ENCODE results near the gene TIMP3.

TIMP3 gene

GRCh38 chr22:32786027-32786418 lies 15.5 kb upstream of the TIMP3 start:
- DNase-seq (ENCODE audit: low read depth): no peak

GRCh38 chr22:32788904-32789624 lies 12.4 kb upstream of the TIMP3 start:
- no peak for DNase-seq (ENCODE audit: low read depth)

- DNase-seq (ENCODE audit: low read depth): no peak
Measured at GRCh38 chr22:32789797-32790620, 11.5 kb upstream of the TIMP3 start.

GRCh38 chr22:32791056-32791455 lies 10.4 kb upstream of the TIMP3 start:
- no peak for DNase-seq (ENCODE audit: low read depth)

DNA sequence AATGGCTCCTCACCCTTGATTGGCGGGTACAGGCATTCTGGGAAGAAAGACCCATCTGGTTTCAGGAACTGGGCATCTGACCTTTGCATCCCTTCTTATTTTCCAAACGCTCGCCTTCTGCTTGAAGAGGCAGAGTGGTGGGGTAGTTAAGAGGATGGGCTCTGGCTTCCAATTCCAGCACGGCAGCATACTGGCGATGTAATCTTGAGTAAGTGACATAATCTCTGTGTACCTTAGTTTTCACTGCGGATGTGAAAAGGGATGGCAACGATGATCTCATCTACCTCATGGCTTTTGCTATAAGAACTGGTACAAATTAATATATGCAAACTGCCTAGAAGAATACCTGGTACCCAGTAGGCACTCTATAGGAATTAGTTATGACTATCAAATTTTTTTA lies 10.0 kb upstream of the TIMP3 start:
- DNase-seq (ENCODE audit: low read depth): no peak

DNA sequence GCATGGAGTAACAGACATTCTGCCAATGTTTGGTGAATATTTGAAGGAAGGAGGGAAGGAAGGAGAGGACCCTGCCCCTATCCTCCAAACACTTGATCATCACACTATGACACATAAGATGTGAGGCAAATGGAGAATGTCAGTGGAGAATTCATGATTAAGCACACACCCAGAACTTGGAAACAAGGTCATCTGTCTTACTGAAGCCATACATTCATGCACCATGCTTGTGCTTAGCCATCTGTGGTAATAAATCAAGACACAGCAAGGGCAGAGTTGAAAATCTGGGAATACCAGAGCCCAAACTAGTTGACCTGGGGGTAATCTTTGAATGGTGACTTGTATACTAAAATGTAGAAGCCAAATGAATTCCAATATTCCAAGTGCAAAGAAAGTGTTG lies 7.9 kb upstream of the TIMP3 start:
- no peak for DNase-seq (ENCODE audit: low read depth)

DNA sequence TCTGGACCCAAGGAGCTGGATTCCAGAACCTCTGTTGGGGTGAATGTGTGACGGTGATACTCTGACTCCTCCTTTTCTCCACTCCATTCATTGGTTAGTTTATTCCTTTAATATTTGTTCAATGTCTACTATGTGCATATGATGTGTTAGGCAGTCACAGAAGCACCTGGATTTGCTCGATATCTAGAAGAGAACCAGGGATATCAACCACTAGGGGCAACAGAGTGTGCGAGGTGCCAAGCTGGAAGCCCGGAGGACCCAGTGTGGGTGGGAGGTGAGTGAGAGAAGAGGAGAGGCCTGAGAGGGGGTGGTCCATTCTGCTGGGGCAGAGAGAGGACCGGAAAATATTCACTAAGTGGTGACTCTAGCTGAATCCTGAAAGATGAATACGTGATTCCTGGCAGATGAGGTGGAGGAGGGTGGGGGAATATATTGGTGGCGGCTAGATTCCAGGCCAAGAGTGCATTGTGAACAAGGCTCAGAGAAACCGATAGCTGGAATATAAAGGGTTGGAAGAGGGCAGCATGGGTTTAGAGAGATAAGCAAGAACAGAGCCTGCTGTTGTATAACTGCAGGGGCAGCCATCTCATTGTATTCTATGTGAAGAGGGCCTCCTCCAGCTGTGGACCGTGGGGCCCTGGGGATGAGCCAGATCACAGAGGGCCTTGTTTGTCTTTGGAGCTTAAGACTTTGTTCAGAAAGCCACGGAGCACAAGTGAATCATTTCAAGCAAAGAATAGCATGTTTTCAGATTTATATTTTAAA lies 6.9 kb upstream of the TIMP3 start:
- no peak for DNase-seq (ENCODE audit: low read depth)

- no peak for DNase-seq (ENCODE audit: low read depth)
Measured at GRCh38 chr22:32795214-32795596, 6.3 kb upstream of the TIMP3 start.

DNA sequence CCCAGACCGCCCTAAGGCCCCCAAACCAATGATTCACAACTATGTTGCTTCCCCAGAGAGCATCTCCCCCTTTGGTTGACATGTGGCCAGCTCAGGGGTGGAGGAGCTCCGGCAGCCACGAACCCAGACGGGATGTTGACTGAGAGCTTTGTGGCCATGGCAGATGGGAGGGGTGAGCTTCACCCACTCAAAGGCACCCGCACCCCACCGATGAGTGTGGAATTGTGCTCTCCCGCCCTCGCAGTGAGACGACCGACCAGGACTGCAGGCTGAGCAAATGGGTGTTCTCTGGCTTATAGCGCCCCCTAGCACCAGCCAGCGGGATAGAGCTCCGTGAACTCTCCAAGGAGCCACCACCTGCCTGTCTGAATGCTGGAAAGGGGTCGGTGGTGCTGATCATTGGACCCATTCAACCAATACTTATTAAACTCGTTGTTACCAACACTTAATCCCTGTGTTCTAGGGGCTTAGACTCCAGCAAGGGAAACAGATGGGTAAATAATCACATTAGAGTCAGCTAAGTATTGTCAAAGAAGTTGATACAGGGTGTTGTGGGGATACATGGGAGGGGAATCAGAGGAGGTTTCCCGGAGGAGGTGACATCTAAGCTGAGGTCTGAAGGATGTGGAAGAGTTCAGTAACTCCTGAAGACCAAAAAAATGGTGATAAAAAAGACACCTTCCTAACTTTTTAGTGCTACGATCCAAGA lies 4.5 kb upstream of the TIMP3 start:
- peak; percentile 9 for DNase-seq (ENCODE audit: low read depth)

DNA sequence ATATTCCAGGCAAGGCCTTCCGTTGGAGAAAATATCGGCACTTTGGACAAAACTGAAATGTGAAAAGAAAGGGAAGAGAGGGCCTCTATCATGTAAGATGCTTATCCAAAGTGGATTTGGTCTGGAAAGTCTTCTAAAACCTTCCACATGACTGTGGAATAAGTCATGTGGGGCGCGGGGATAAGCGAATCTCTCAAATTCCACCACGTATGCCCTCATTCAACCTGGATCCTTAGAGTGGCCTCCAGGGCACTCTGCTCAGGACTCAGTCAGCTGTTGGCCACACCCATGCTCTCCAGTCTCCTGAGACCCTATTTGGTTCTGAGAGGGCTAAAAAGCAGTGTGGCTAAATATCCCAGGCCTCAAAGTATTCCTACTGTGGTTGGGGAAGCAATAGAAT lies 2.0 kb upstream of the TIMP3 start:
- no peak for DNase-seq (ENCODE audit: low read depth)

GRCh38 chr22:32800158-32800882 lies 1.2 kb upstream of the TIMP3 start:
- no peak for DNase-seq (ENCODE audit: low read depth)

DNA sequence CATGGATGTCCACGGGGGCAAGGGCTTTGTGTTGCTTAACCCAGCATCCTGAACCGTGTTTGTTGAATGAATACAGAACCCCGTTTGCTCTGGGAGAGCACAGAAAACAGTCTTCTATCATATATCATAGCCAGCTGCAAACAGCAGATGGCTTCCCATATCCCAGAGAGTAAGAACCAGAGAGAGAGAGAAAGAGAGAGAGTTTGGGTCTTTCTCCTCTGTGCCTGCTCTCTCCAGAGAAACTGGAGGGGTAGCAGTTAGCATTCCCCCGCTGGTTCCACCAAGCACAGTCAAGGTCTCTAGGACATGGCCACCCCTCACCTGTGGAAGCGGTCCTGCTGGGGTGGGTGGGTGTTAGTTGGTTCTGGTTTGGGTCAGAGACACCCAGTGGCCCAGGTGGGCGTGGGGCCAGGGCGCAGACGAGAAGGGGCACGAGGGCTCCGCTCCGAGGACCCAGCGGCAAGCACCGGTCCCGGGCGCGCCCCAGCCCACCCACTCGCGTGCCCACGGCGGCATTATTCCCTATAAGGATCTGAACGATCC lies 440 bp upstream of the TIMP3 start:
- no peak for DNase-seq (ENCODE audit: low read depth)

DNA sequence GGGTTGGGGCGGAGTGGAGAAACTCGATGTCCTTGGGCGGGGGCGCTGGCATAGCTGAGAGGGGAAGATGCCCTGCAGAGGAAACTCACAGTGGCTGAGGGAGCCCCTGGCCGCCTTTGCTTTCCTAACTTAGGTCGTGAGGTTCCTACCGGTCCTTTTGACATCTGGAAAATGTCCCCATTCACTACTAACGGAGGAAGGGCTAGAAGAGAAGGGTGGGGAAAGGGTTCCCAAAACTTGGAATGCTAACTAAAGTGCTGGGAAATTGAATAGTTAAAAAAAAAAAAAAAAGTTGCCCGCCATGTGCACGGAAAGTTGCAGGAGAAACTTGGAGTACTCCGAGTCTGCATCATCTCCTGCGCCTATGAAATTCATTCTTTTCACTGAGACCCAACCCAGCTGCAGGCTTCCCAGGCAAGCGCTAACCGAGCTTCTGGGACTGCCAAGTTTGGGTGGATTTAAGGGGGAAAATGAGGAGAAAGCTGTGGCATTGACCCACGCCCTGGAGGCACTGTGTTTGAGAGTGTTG lies 796 bp downstream of the TIMP3 start:
- DNase-seq (ENCODE audit: low read depth): no peak

DNA sequence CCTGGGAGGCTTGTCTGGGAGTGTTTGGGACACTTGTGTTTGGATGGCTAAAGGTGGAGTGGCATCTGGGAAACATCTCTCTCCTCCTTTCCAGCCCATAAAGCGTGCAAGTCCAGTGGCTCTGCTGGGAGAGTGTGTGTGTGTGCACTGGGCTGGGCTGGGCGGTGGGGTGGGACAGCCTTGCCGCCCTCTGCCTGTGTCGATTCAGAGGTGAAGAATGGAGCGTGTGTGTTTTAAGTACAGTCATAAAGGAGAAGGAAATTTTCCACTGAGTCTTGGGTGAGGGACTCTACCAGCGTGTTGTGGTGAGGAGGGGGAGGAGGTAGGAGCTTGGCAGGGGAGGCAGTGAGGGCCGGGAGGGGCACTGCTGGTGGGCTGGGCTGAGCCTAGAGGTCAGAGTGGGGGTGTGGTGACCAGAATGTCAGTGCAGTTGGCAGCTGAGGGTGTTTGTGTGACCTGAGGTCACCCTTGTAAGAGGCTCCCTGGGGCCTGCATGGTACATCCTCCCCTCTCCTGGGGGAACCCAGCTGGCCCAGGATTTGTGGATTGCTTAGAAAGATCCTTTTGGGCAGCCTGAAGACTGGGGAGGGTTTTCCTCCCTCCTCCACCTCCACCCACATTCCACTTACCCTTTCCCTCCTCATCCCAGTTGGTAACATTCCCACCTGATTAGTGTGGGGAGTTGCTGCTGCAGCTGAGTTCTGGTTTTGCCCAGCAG lies 1.7 kb downstream of the TIMP3 start:
- no peak for DNase-seq (ENCODE audit: low read depth)

DNA sequence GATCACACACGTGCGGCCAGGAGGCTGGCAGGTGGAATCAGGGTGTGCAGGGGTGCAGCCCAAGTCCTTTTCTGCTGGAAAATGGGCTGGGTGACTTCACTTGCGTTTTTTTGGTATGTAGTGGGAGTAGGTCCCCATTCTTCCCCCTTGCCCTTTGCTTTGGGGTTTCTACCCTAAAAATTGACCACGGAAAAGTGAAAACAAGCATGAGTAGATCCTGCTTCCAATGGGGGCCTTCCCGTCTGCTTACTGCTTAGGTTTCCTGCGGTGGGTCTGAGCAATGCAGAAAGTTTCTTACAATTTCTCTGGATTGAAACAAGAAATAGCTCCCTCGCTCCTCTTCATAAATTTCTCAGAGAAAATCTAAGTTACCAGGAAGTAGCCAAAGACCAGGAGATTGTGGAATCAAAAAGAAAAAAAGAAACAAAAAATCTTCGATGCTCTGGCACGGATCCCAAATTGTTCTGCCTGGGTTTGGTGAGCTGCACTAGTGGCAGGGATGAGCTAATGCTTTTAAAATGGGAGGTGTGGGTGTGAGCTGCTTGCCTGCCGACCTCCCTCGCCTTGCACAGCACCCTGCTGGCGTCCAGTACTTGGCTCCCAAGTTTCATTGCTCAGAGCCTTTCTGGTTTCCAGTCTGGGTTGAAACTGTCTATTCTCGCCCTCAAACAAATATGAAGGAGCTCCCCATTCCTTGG lies 2.4 kb downstream of the TIMP3 start:
- DNase-seq (ENCODE audit: low read depth): no peak

DNA sequence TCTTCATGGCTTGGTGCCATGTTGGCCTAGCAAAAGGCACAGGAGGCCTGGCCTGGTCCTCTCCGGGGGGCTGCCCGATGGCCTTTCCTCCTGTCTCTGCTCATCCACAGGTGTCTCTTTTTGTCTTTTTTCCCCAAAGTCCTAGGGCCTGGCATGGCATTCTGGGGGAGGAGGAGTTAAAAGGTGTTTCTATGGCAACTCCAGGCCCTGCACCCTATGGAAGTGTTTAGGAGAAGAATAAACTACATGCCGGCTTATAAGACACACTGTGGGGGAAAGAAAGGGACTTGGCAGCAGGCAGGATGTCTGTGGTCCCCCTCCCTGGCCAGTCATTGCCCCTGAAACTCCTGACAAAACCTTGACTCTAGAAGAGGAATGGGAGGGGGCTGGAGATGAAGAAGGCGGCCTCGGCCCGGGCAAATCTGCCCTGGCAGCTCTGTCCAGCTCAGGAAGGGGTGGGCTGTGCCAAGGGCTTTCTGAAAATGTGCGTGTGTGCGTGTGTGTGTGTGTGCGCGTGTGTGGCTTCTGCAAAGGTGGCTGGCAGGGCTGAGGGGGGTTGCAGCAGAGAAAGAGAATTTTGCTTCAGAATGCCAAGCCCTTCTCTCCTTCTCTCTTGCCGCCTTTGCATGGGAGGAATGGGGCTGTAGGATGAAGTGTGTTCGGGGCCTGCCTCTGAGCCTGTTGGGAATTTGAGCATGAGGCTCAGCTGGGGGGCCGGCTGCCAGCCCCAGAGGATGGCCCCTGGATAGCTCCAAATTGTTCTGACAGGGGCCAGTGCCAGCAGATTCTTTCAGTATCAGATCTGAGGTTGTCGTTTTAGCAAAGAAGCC lies 3.2 kb downstream of the TIMP3 start:
- no peak for DNase-seq (ENCODE audit: low read depth)

DNA sequence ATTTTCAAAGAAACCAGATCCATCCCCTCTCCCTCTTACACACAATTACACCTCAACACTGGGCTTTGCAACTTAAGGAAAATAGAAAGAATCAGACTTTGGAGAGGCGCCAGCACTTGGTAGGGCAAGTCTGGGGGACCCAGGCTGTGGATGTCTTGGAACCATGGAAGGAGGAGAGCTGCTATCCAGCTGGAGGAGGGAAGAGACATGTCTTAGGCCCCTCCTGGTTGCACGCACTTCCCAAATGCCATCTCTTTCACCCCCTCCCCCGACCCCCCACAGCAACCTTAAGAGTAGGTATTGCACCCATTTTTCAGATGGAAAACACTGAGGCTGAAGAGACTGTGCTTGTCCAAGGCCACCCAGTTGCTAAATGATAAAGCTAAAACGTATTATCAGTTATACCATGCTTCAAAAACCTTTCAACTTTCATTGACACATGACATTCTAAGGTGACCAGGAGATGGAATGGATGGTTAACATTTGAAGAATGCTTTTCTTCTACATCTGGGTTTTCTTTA lies 3.9 kb downstream of the TIMP3 start:
- DNase-seq (ENCODE audit: low read depth): no peak

- DNase-seq (ENCODE audit: low read depth): no peak
Measured at GRCh38 chr22:32806296-32806695, 4.8 kb downstream of the TIMP3 start.

- DNase-seq (ENCODE audit: low read depth): no peak
Measured at GRCh38 chr22:32808038-32808445, 6.5 kb downstream of the TIMP3 start.
